Measurements from ENCODE around the gene NANOS2.

DNA sequence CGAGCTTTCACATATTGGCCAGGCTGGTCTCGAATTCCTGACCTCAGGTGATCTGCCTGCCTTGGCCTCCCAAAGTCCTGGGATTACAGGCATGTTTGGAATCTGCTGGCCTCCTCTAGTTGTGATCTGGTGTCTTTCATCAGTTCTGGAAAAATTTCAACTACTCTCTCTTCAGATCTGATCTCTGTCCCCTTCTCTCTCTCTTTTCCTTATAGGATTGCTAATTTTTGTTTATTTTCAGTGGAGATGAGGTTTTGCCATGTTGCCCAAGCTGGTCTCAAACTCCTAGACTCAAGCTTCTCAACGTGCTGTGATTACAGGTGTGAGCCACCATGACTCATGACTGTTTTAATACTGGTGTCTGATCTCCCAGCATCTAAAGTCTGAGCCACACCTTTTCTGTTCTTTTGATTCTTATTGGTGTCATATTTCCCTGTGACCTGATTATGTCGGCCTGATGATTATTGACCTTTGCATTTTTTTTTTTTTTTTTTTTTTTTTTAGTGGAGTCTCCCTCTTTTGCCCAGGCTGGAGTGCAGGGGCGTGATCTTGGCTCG is 10.4 kb upstream of the NANOS2 start:
- TF ChIP-seq, protein P1, sequence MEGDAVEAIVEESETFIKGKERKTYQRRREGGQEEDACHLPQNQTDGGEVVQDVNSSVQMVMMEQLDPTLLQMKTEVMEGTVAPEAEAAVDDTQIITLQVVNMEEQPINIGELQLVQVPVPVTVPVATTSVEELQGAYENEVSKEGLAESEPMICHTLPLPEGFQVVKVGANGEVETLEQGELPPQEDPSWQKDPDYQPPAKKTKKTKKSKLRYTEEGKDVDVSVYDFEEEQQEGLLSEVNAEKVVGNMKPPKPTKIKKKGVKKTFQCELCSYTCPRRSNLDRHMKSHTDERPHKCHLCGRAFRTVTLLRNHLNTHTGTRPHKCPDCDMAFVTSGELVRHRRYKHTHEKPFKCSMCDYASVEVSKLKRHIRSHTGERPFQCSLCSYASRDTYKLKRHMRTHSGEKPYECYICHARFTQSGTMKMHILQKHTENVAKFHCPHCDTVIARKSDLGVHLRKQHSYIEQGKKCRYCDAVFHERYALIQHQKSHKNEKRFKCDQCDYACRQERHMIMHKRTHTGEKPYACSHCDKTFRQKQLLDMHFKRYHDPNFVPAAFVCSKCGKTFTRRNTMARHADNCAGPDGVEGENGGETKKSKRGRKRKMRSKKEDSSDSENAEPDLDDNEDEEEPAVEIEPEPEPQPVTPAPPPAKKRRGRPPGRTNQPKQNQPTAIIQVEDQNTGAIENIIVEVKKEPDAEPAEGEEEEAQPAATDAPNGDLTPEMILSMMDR (conservative IDR thresholded peaks at IDR 0.05; ENCODE audit: low read depth, low read length), result no peak
- TF ChIP-seq EZH2 (IDR thresholded peaks at IDR 0.05; ENCODE audit: borderline replicate concordance, low read depth, low read length, poor library complexity, severe bottlenecking), result no peak

All from A673 (cell line).